HUES48 (cell line): Measurements from ENCODE around the gene URI1.
"Not testable (repeated sequence)": the region's sequence is repeated elsewhere in the genome, so short reads cannot be mapped to it uniquely, and the experiment has no call there.

ENCODE experiments used
- H3K27ac ChIP-seq: one replicate; pipeline ENCODE4 v1.7.0; 2013; ENCODE audit warnings: low read depth, low read length, inconsistent platforms
- H3K27me3 ChIP-seq: 2 replicates; pipeline ENCODE4 v1.6.1; 2013; ENCODE audit warnings: mild to moderate bottlenecking, low read length; ENCODE audit not compliant: control insufficient read depth, insufficient read depth
- H3K36me3 ChIP-seq: 2 replicates; pipeline ENCODE4 v1.6.1; 2013; ENCODE audit warnings: low read length; ENCODE audit not compliant: control insufficient read depth, insufficient read depth
- H3K4me1 ChIP-seq: 2 replicates; pipeline ENCODE4 v1.6.1; 2013; ENCODE audit warnings: mild to moderate bottlenecking, low read length; ENCODE audit not compliant: control insufficient read depth, insufficient read depth
- H3K4me3 ChIP-seq: 2 replicates; pipeline ENCODE4 v1.5.1; 2013; ENCODE audit warnings: mild to moderate bottlenecking, low read depth, low read length
- H3K9ac ChIP-seq: 2 replicates; pipeline ENCODE4 v1.6.1; 2013; ENCODE audit warnings: mild to moderate bottlenecking, low read depth, low read length, moderate library complexity
- H3K9me3 ChIP-seq: 2 replicates; pipeline ENCODE4 v1.6.1; 2013; ENCODE audit warnings: low read length; ENCODE audit not compliant: control insufficient read depth, insufficient read depth

The URI1 gene

DNA sequence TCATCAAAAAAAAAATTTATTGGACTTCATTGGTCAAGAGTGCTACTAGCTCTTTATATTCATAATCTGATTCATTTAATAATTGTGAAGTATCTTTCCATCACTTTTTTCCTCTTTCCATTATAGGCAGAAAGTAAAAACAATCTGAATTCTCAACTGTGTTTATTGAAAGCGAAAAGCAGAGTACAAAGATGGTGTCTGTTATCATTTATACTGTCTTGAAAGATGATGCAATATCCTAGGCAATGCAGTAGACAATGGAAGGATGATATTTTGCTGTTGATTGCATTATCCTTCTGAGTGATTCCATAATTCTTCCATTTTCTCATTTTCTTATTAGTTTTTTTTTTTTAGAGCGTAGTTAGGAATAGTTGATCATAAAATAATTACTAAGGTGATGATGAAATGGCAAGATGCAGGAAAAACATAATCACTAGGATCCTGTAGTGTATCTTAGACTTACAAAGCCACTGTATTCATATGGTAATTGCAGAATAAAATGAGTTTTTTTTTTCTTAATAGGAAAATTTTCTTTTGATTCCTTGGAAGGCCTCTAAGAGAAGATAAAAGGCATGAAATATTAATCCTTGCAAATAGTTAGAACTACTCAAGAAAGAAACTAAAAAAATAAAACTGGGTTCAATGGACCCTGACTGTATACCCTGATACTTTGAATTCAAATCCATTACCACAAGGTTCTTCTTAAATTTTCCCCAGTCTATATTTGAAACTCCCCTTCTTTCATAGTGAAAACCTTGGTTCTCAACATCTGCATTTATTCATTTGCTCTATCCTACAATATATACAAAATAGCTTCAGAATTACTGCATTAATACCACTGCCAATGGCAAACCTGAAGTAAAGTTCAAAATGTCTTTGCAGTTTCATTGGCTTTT lies 11.6 kb downstream of the URI1 start:
- Histone ChIP-seq H3K4me3 (no peak overlapping the region), H3K9me3 (no peaks in the 10 kb centered on the region), H3K4me1 (no peaks in the 10 kb centered on the region; the same call in 1 of the 2 replicates), H3K27ac (no peak overlapping the region), H3K27me3 (no peaks in the 10 kb centered on the region), H3K36me3 (no peaks in the 10 kb centered on the region), H3K9ac (no peak overlapping the region)

DNA sequence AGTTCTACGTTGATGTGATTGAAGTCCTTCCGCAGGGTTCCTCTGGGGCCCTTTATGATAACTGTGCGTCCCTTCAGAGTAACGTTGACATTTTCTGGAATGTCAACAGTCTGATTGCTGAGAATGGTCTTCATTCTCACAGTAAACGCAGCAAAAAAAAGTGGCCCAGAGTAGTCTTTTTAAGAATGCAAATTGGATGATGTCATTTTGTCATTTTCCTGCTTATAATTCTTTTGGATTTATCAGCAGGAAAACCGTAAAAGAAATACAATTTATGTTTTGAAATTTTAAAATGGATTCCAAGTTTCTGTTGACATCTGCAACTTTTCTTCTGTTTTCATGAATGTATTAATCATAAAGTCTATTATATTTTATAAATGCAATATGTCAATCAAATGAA lies 14.8 kb downstream of the URI1 start:
- Histone ChIP-seq H3K27ac (no peak overlapping the region), H3K4me1 (no peaks in the 10 kb centered on the region; the same call in 1 of the 2 replicates), H3K4me3 (no peak overlapping the region)

DNA sequence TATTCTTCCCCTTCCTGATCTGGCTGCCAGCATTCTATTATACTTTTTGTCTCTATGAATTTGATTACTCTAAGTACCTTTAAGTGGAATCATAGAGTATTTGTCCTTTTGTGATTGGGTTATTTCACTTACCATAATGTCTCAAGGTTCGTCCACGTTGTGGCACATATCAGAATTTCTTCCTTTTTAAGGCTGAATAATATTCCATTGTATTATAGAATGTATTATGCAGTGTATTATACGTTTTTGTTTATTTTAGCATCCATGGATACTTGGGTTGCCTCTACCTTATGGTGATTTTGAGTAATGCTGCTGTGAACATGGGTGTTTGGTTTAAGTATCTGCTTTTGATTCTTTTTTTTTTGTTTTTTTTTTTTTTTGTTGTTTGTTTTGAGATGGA lies 19.3 kb downstream of the URI1 start:
- no peak overlapping the region for H3K9ac ChIP-seq
- no peaks in the 10 kb centered on the region for H3K9me3 ChIP-seq
- no peak overlapping the region for H3K4me3 ChIP-seq
- peaks cover 11% of the 10 kb centered on the region for H3K4me1 ChIP-seq
- no peaks in the 10 kb centered on the region for H3K27me3 ChIP-seq
- H3K36me3 ChIP-seq: no peaks in the 10 kb centered on the region
- H3K27ac ChIP-seq: no peak overlapping the region

More for the DNA sequence above, 14.8 kb downstream of the URI1 start:
- Histone ChIP-seq H3K36me3 (no peaks in the 10 kb centered on the region), H3K27me3 (no peaks in the 10 kb centered on the region), H3K9me3 (no peaks in the 10 kb centered on the region), H3K9ac (no peak overlapping the region)

DNA sequence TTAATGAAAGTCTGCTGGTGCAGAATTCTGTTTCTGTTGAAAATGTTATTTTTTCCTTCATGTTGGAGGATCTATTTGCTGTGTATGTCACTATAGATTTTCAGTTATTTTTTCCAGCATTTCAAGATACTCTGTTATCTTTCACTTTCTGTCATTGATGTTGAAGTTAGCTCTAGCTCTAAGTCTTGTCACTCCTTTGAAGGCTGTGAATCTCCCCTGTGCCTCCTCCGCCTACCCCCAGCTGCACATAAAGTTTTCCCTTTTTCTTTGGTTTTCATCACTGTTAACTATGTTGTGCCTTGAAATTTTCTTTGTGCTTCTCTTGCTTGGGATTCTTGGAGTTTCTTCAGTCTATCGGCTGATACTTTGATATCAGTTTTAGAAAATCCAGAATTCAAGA lies 20.8 kb downstream of the URI1 start:
- H3K9ac ChIP-seq: no peak overlapping the region
- H3K27me3 ChIP-seq: no peaks in the 10 kb centered on the region
- H3K4me1 ChIP-seq: peaks cover 16% of the 10 kb centered on the region
- H3K36me3 ChIP-seq: no peaks in the 10 kb centered on the region
- no peaks in the 10 kb centered on the region for H3K9me3 ChIP-seq
- H3K4me3 ChIP-seq: no peak overlapping the region
- no peak overlapping the region for H3K27ac ChIP-seq

DNA sequence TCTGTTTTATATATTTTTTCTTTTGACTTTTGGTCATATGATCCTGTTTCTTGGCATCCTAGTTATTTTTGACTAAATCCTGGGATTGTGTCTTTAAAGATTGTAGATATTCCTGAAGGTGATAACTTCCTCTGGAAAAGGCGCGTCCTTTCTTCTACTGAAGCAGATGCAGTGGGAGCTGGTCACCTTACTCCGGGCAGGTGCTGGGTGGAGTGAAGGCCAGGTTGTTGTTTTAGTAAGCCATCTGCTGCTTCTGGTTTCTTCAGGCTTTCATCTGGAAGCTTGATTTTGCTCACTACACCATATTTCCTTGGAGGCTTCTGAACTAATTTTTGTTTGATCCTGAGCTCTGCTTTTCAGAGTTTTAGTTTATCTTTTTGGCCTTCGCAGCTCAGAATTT lies 21.5 kb downstream of the URI1 start:
- Histone ChIP-seq H3K9me3 (no peaks in the 10 kb centered on the region), H3K27ac (no peak overlapping the region), H3K36me3 (no peaks in the 10 kb centered on the region), H3K4me1 (peaks cover 17% of the 10 kb centered on the region), H3K9ac (no peak overlapping the region), H3K4me3 (no peak overlapping the region), H3K27me3 (no peaks in the 10 kb centered on the region)

DNA sequence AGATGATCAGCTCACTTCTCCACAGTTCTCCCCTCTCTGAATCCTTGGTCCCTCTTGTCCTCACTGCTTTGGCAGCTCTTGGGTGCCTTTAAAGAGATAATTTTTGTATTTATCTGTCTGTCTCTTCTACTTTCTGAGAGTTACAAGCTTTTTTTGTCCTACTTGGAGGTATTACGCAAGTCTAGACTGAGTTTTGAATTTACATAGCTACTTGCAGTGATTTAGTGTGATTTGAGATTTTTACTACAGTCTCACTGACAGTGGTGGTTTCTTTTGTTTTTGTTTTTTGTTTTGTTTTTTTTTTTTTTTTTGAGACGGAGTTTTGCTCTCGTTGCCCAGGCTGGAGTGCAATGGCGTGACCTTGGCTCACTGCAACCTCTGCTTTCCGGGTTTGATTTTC lies 22.1 kb downstream of the URI1 start:
- no peak overlapping the region for H3K27ac ChIP-seq
- no peaks in the 10 kb centered on the region for H3K9me3 ChIP-seq
- peaks cover 17% of the 10 kb centered on the region for H3K4me1 ChIP-seq
- H3K9ac ChIP-seq: no peak overlapping the region
- no peak overlapping the region for H3K4me3 ChIP-seq
- no peaks in the 10 kb centered on the region for H3K27me3 ChIP-seq
- H3K36me3 ChIP-seq: no peaks in the 10 kb centered on the region

DNA sequence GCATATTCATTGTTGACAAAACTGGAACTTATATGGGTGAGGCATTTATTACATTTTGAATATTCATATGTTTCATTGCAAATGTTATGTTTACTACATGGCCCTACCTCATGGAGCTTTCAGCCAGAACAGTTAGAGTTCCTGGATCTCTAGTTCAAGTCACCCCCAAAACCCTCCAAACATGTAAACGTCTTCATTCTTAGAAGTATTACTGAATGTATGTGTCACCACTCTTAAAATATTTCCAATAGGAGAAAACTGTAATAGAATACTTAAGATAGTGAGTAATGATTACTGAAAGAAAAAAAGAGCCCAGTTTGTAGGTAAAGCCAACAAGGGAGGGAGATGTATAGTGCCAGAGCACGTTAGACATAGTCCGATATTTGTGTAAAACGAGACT lies 23.5 kb downstream of the URI1 start:
- no peaks in the 10 kb centered on the region for H3K36me3 ChIP-seq
- H3K9me3 ChIP-seq: no peaks in the 10 kb centered on the region
- H3K27ac ChIP-seq: no peak overlapping the region
- no peak overlapping the region for H3K9ac ChIP-seq
- H3K4me3 ChIP-seq: no peak overlapping the region
- H3K4me1 ChIP-seq: peaks cover 17% of the 10 kb centered on the region
- no peaks in the 10 kb centered on the region for H3K27me3 ChIP-seq

DNA sequence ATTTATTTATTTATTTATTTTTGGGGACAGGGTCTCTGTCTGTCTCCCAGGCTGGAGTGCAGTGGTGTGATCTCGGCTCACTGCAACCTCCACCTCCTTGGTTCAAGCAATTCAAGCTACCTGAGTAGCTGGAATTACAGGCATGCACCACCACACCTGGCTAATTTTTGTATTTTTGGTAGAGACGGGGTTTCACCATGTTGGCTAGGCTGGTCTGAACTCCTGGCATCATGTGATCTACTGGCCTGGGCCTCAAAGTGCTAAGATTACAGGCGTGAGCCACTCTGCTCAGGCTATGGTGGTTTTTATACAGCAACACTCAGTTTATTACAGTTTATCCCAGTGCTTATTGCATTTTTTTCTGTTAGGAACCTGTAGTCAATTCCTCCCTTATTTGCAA lies 24.1 kb downstream of the URI1 start:
- H3K9me3 ChIP-seq, H3K27ac ChIP-seq, H3K27me3 ChIP-seq, H3K36me3 ChIP-seq, H3K4me3 ChIP-seq, H3K9ac ChIP-seq: not testable (repeated sequence)
- H3K4me1 ChIP-seq: peaks cover 17% of the 10 kb centered on the region

DNA sequence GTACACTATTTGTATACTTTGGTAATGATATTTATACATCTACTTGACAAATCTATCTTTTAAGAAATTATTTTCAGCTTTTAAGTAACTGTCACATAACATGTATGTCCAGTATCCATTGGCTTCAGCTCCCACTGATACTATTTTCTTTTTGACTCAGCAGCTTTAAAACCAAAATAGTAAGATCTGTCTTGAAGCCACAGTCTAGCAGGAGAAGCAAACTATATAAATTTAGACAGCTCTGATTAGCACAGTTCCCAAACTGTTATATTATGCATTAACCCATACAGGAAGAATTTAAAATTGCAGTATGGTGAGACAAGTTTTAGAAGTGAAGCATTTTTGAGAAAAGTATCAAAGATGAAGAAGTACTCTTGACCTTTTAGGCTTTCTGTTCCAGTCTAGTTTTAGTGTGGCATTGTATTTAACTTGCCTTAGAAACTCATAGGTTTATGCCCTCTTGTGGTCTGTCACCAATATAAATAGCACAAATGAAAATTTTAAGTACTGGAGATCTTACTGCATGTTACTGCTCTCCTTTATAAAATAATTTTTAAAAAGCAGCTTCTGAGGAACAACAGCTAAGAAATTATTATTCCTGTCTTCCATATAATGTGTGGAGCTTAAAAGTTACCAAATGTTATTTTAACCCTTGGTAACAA lies 24.7 kb downstream of the URI1 start:
- no peaks in the 10 kb centered on the region for H3K36me3 ChIP-seq
- peaks cover 17% of the 10 kb centered on the region for H3K4me1 ChIP-seq
- no peaks in the 10 kb centered on the region for H3K27me3 ChIP-seq
- no peaks in the 10 kb centered on the region for H3K9me3 ChIP-seq
- no peak overlapping the region for H3K9ac ChIP-seq
- H3K27ac ChIP-seq: no peak overlapping the region
- H3K4me3 ChIP-seq: no peak overlapping the region

DNA sequence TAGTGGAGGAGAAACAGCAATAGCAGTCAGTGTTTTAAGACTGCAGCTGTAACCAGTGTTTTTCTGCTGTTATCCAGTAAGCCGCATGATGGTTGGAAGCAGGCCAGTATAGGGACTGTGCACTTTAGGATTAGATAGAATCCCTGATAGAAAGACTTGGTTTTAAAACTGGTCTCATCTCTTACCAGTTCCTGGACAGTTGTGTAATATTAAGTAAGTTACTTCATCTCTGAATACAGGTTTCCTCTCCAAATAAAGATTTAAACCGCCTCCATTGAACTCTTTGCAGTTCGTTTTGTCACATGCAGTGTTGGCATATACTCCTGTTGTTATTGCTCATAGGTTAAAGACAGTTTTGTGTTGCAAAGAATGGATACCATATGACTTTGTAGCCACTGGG lies 25.6 kb downstream of the URI1 start:
- H3K27me3 ChIP-seq: no peaks in the 10 kb centered on the region
- no peak overlapping the region for H3K4me3 ChIP-seq
- H3K4me1 ChIP-seq: peaks cover 17% of the 10 kb centered on the region
- H3K36me3 ChIP-seq: no peaks in the 10 kb centered on the region
- H3K9me3 ChIP-seq: no peaks in the 10 kb centered on the region
- no peak overlapping the region for H3K9ac ChIP-seq
- H3K27ac ChIP-seq: no peak overlapping the region

DNA sequence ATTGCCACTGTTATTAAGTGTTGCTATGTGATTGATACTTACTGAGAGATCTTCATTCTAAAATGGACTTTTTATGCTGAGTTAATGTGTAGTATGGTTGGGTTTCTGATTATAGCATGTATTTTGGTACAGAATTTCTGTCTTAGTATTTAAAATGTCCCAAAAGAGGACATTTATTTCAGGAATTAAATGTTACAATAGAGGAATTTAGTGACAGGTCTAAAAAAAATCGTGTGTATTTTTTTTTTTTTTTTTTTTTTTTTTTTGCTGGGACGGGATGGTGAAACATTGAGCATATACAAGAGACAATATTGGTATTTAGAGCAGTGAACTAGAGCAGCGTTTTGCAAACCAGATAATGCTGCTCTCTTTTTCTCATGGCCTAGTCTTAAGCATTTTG lies 27.9 kb downstream of the URI1 start:
- H3K27ac ChIP-seq: no peak overlapping the region
- no peak overlapping the region for H3K9ac ChIP-seq
- H3K9me3 ChIP-seq: no peaks in the 10 kb centered on the region
- no peaks in the 10 kb centered on the region for H3K27me3 ChIP-seq
- H3K4me1 ChIP-seq: peaks cover 14% of the 10 kb centered on the region
- no peak overlapping the region for H3K4me3 ChIP-seq
- H3K36me3 ChIP-seq: no peaks in the 10 kb centered on the region
